Activated CD8-positive, alpha-beta memory T cell treated with anti-CD3 and anti-CD28 coated beads, Interleukin-2, amount 50 U/mL, for 24 hours (primary cell): ENCODE measurements around the gene REEP5.

ENCODE experiments used
- DNase-seq: peaks from one replicate; pipeline ENCODE4 v3.0.0-alpha.2; 2020; ENCODE audit errors: extremely low read depth

Gene REEP5

DNA sequence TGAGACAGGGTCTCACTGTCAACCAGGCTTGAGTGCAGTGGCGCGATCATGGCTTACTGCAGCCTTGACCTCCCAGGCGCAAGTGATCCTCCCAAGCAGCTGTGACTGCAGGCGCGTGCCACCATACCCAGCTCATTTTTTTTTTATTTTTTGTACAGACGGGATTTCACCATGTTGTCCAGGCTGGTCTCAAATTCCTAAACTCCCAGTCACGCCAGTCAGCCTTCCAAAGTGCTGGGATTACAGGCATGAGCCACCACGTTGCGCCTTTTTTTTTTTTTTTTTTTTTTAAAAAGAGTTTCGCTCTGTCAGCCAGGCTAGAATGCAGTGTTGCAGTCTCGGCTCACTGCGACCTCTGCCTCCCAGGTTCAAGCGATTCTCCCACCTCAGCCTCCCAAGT is 88.1 kb downstream of the REEP5 start:
- DNase-seq = no peak

DNA sequence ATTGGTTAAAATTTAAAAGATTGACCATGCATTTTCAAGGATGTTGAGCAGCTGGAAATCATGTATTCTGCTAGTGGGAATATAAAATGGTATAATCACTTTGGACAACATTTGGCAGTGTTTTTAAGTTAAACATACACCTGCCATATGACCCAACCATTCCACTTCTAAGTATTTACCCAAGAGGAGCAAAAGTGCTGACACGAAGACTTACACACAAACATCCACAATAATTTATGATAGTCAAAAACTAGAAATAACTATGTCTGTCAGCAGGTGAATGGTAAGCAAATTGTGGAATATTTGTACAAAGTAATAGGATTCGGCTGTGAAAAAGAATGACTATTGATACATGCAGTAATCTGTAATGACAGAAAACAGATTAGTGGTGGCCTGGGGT is 91.6 kb downstream of the REEP5 start:
- no peak for DNase-seq
